ENCODE data around the gene USP47.
A peak's percentile ranks its signal among the peaks of the same experiment; 100 is the strongest.

Gene USP47

GRCh38 chr11:11983427-11983826 is 141.7 kb downstream of the USP47 start:
- FAIRE-seq, result no peak

- FAIRE-seq, result no peak
Measured at GRCh38 chr11:11984563-11984962, 142.8 kb downstream of the USP47 start.

- no peak for FAIRE-seq
Measured at GRCh38 chr11:11985016-11985715, 143.4 kb downstream of the USP47 start.

GRCh38 chr11:11985954-11986949 is 144.5 kb downstream of the USP47 start:
- FAIRE-seq, result no peak

- FAIRE-seq, result peak; percentile 5
Measured at GRCh38 chr11:11987503-11988022, 145.8 kb downstream of the USP47 start.

GRCh38 chr11:11988099-11988651 is 146.4 kb downstream of the USP47 start:
- peak; percentile 41 for FAIRE-seq

- no peak for FAIRE-seq
Measured at GRCh38 chr11:11988681-11989261, 147.0 kb downstream of the USP47 start.

- no peak for FAIRE-seq
Measured at GRCh38 chr11:11989774-11990744, 148.3 kb downstream of the USP47 start.

- no peak for FAIRE-seq
Measured at GRCh38 chr11:11992257-11993212, 150.8 kb downstream of the USP47 start.

GRCh38 chr11:11993839-11994238 is 152.1 kb downstream of the USP47 start:
- FAIRE-seq, result no peak

- FAIRE-seq, result no peak
Measured at GRCh38 chr11:11995601-11996000, 153.8 kb downstream of the USP47 start.

GRCh38 chr11:11996321-11997048 is 154.7 kb downstream of the USP47 start:
- FAIRE-seq, result no peak

GRCh38 chr11:11997049-11997322 is 155.2 kb downstream of the USP47 start:
- FAIRE-seq, result no peak

- FAIRE-seq, result no peak
Measured at GRCh38 chr11:11998091-11998781, 156.5 kb downstream of the USP47 start.

GRCh38 chr11:12001186-12001585 is 159.4 kb downstream of the USP47 start:
- FAIRE-seq, result no peak

GRCh38 chr11:12003336-12003735 is 161.6 kb downstream of the USP47 start:
- no peak for FAIRE-seq

GRCh38 chr11:12003815-12004214 is 162.0 kb downstream of the USP47 start:
- FAIRE-seq, result no peak

GRCh38 chr11:12005061-12005460 is 163.3 kb downstream of the USP47 start:
- FAIRE-seq, result no peak

GRCh38 chr11:12005476-12005875 is 163.7 kb downstream of the USP47 start:
- FAIRE-seq, result no peak

All from islet of Langerhans (tissue), 1 donor.